ENCODE data around the gene PSMG1.

- TF ChIP-seq JUND (IDR thresholded peaks at IDR 0.05; ENCODE audit: low read length): no peak
- no peak for TF ChIP-seq SP2 (IDR thresholded peaks at IDR 0.05; ENCODE audit: low read length)
- no peak for TF ChIP-seq POLR2A (IDR thresholded peaks at IDR 0.05; ENCODE audit: control extremely low read depth in 1 of 2, low read depth in 2 of 2, low read length in 2 of 2)
- no peak for TF ChIP-seq TCF12 (IDR thresholded peaks at IDR 0.05; ENCODE audit: low read depth, low read length)
- TF ChIP-seq, protein P1, sequence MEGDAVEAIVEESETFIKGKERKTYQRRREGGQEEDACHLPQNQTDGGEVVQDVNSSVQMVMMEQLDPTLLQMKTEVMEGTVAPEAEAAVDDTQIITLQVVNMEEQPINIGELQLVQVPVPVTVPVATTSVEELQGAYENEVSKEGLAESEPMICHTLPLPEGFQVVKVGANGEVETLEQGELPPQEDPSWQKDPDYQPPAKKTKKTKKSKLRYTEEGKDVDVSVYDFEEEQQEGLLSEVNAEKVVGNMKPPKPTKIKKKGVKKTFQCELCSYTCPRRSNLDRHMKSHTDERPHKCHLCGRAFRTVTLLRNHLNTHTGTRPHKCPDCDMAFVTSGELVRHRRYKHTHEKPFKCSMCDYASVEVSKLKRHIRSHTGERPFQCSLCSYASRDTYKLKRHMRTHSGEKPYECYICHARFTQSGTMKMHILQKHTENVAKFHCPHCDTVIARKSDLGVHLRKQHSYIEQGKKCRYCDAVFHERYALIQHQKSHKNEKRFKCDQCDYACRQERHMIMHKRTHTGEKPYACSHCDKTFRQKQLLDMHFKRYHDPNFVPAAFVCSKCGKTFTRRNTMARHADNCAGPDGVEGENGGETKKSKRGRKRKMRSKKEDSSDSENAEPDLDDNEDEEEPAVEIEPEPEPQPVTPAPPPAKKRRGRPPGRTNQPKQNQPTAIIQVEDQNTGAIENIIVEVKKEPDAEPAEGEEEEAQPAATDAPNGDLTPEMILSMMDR (IDR thresholded peaks at IDR 0.05; ENCODE audit: control extremely low read depth in 1 of 3, insufficient read depth in 1 of 3, low read depth in 1 of 3, low read length in 3 of 3): no peak
- no peak for TF ChIP-seq MAX (IDR thresholded peaks at IDR 0.05)
- TF ChIP-seq GABPA (IDR thresholded peaks at IDR 0.05; ENCODE audit: borderline replicate concordance, insufficient read depth, low read length): no peak
- TF ChIP-seq BACH1 (IDR thresholded peaks at IDR 0.05; ENCODE audit: low read length): no peak
- no peak for TF ChIP-seq HDAC6 (IDR thresholded peaks at IDR 0.05; ENCODE audit: low read depth, low read length)
- no peak for TF ChIP-seq PHF8 (conservative IDR thresholded peaks at IDR 0.05; ENCODE audit: low read depth, low read length)
- TF ChIP-seq EZH2 (IDR thresholded peaks at IDR 0.05; ENCODE audit: low read depth, low read length, severe bottlenecking): no peak
- no peak for TF ChIP-seq CEBPB (IDR thresholded peaks at IDR 0.05; ENCODE audit: low read depth, low read length)
Measured at GRCh38 chr21:39161064-39161463, 22.2 kb downstream of the PSMG1 start.

Measured in H1 (cell line).